ENCODE measurements around the gene LPP. TPM values are rescaled to one million over a fixed set of nuclear protein-coding genes. Genes with fewer than 3 reads are reported as not detected.

The LPP gene
- polyA plus RNA-seq, 3 donors, result 14.1 to 23.2 (median 15.3) TPM

- Histone ChIP-seq H3K36me3 (replicated peaks in 1 of 2; ENCODE audit: control insufficient read depth in 1 of 2, insufficient read depth in 2 of 2, low read length in 2 of 2) (no peaks in the 10 kb centered on the region), H3K4me1 (ENCODE audit: control insufficient read depth in 1 of 2, insufficient read depth in 2 of 2, low read length in 2 of 2) (peaks cover 8 to 12% of the 10 kb centered on the region in 2 donors), H3K79me2 (ENCODE audit: insufficient read depth, low read length) (peaks cover 55% of the 10 kb centered on the region), H4K20me1 (ENCODE audit: insufficient read depth, low read length) (peaks cover 48% of the 10 kb centered on the region), H3K27me3 (ENCODE audit: control insufficient read depth in 2 of 2, insufficient read depth in 2 of 2, low read length in 2 of 2) (no peaks in the 10 kb centered on the region), H2AFZ (ENCODE audit: insufficient read depth, low read depth, low read length, poor library complexity, severe bottlenecking) (no peak overlapping the region), H3K4me2 (replicated peaks; ENCODE audit: extremely low read depth, low read length, poor library complexity, severe bottlenecking) (no peak overlapping the region), H3K4me3 (replicated peaks in 1 of 3; ENCODE audit: low read depth in 2 of 3, low read length in 3 of 3) (no peak overlapping the region), H3K9ac (ENCODE audit: insufficient read depth, low read length, poor library complexity, severe bottlenecking) (no peak overlapping the region), H3K27ac (ENCODE audit: low read depth in 1 of 2, low read length in 2 of 2) (no peak overlapping the region), H3K9me3 (replicated peaks in 1 of 2; ENCODE audit: control insufficient read depth in 1 of 2, insufficient read depth in 1 of 2, low read length in 2 of 2) (no peaks in the 10 kb centered on the region)
- DNase-seq, result no peak
- intact Hi-C loops (cut with micrococcal nuclease), result no loop called here
- peaks cover 18% of the 10 kb centered on the region for H3K4me1 Mint-ChIP-seq
- H3K4me3 Mint-ChIP-seq, result no peak overlapping the region
- TF ChIP-seq CTCF (IDR thresholded peaks at IDR 0.05), result no peak
- no peaks in the 10 kb centered on the region for H3K27me3 Mint-ChIP-seq (ENCODE audit: low read depth in 3 of 3)
- H3K27ac Mint-ChIP-seq, result no peak overlapping the region
- peaks cover 10 to 26% of the 10 kb centered on the region in 2 donors for H3K36me3 Mint-ChIP-seq
- H3K9me3 Mint-ChIP-seq, result peaks cover 0 to 2% (median 0%) of the 10 kb centered on the region in 7 donors
- WGBS (ENCODE audit: insufficient coverage), result 94% methylated on average over 8 of the region's 9 CpGs
These were observed 11.6 kb downstream of the LPP start for GRCh38 chr3:188165596-188165995.

GRCh38 chr3:188166441-188166840, 12.5 kb downstream of the LPP start:
- H3K36me3 ChIP-seq (replicated peaks in 1 of 2; ENCODE audit: control insufficient read depth in 1 of 2, insufficient read depth in 2 of 2, low read length in 2 of 2), result no peaks in the 10 kb centered on the region
- no peak overlapping the region for H3K4me2 ChIP-seq (replicated peaks; ENCODE audit: extremely low read depth, low read length, poor library complexity, severe bottlenecking)
- no peaks in the 10 kb centered on the region for H3K27me3 ChIP-seq (ENCODE audit: control insufficient read depth in 2 of 2, insufficient read depth in 2 of 2, low read length in 2 of 2)
- Mint-ChIP-seq H3K36me3 (peaks cover 15 to 22% of the 10 kb centered on the region in 2 donors), H3K4me3 (no peak overlapping the region), H3K27ac (no peak overlapping the region), H3K4me1 (peaks cover 18% of the 10 kb centered on the region), H3K9me3 (peaks cover 0 to 2% (median 0%) of the 10 kb centered on the region in 7 donors), H3K27me3 (ENCODE audit: low read depth in 3 of 3) (no peaks in the 10 kb centered on the region)
- no peaks in the 10 kb centered on the region for H3K9me3 ChIP-seq (replicated peaks in 1 of 2; ENCODE audit: control insufficient read depth in 1 of 2, insufficient read depth in 1 of 2, low read length in 2 of 2)
- H4K20me1 ChIP-seq (ENCODE audit: insufficient read depth, low read length), result peaks cover 54% of the 10 kb centered on the region
- H3K4me3 ChIP-seq (replicated peaks in 1 of 3; ENCODE audit: low read depth in 2 of 3, low read length in 3 of 3), result no peak overlapping the region
- TF ChIP-seq CTCF (IDR thresholded peaks at IDR 0.05), result no peak
- no peak overlapping the region for H2AFZ ChIP-seq (ENCODE audit: insufficient read depth, low read depth, low read length, poor library complexity, severe bottlenecking)
- H3K9ac ChIP-seq (ENCODE audit: insufficient read depth, low read length, poor library complexity, severe bottlenecking), result no peak overlapping the region
- no peak overlapping the region for H3K27ac ChIP-seq (ENCODE audit: low read depth in 1 of 2, low read length in 2 of 2)
- H3K4me1 ChIP-seq (ENCODE audit: control insufficient read depth in 1 of 2, insufficient read depth in 2 of 2, low read length in 2 of 2), result peaks cover 8 to 12% of the 10 kb centered on the region in 2 donors
- H3K79me2 ChIP-seq (ENCODE audit: insufficient read depth, low read length), result peaks cover 51% of the 10 kb centered on the region
- WGBS (ENCODE audit: insufficient coverage), result 100% methylated on average over 1 of the region's 3 CpGs
- intact Hi-C loops (cut with micrococcal nuclease), result no loop called here
- no peak for DNase-seq

All from CD14-positive monocyte (primary cell).